Mesenchymal stem cell (in vitro differentiated cells and primary cell): Measurements from ENCODE around the gene THAP7.

Experiments used
- DNase-seq: peaks from one replicate; pipeline ENCODE4 v3.0.0-alpha.2; 2013
- H2AFZ ChIP-seq: one replicate; pipeline ENCODE4 v1.6.1; 2013; ENCODE audit warnings: low read depth, mild to moderate bottlenecking, control low read depth, inconsistent platforms, low read length, moderate library complexity
- H2AK5ac ChIP-seq: 2 replicates; pipeline ENCODE4 v1.6.1; 2013; ENCODE audit warnings: low read length, moderate library complexity, mild to moderate bottlenecking, inconsistent platforms; ENCODE audit not compliant: severe bottlenecking
- H2BK120ac ChIP-seq: one replicate; pipeline ENCODE4 v1.6.1; 2013; ENCODE audit warnings: low read depth, mild to moderate bottlenecking, inconsistent platforms, low read length, moderate library complexity
- H2BK12ac ChIP-seq, 2 experiments: one replicate each; pipeline ENCODE4 v1.6.1; 2013; ENCODE audit warnings: inconsistent platforms in 2 of 2, low read length in 2 of 2, mild to moderate bottlenecking in 2 of 2, moderate library complexity in 2 of 2, control low read depth in 1 of 2
- H2BK15ac ChIP-seq: one replicate; pipeline ENCODE4 v1.6.1; 2013; ENCODE audit warnings: mild to moderate bottlenecking, low read depth, inconsistent platforms; ENCODE audit not compliant: poor library complexity, severe bottlenecking
- H2BK5ac ChIP-seq: 2 replicates; pipeline ENCODE4 v1.6.1; 2013; ENCODE audit warnings: low read depth, mild to moderate bottlenecking, low read length, control low read depth, inconsistent platforms; ENCODE audit not compliant: poor library complexity, severe bottlenecking
- H3K14ac ChIP-seq, 2 experiments: one replicate each; pipeline ENCODE4 v1.6.1; 2013; ENCODE audit warnings: inconsistent platforms in 2 of 2, low read length in 2 of 2, control low read depth in 1 of 2, mild to moderate bottlenecking in 1 of 2, moderate library complexity in 1 of 2
- H3K18ac ChIP-seq, 2 experiments: one replicate each; pipeline ENCODE4 v1.6.1; 2013; ENCODE audit warnings: inconsistent platforms in 2 of 2, low read length in 2 of 2, control low read depth in 1 of 2, low read depth in 1 of 2, mild to moderate bottlenecking in 1 of 2
- H3K23ac ChIP-seq, 2 experiments: one replicate each; pipeline ENCODE4 v1.6.1; 2013; ENCODE audit warnings: inconsistent platforms in 2 of 2, low read length in 2 of 2, mild to moderate bottlenecking in 2 of 2, moderate library complexity in 2 of 2, control low read depth in 1 of 2
- H3K27ac ChIP-seq: 2 replicates; pipeline ENCODE4 v1.5.1; 2013; ENCODE audit warnings: mild to moderate bottlenecking, moderate library complexity, low read length, control low read depth, inconsistent platforms; ENCODE audit not compliant: poor library complexity, severe bottlenecking
- H3K27me3 ChIP-seq, 2 experiments: 2 replicates each; pipeline versions ENCODE4 v1.6.1 to v1.7.0; 2013; ENCODE audit warnings: low read length in 2 of 2, mild to moderate bottlenecking in 2 of 2, moderate library complexity in 2 of 2, control low read depth in 1 of 2, inconsistent platforms in 1 of 2; ENCODE audit not compliant: control insufficient read depth in 1 of 2, insufficient read depth in 1 of 2
- H3K36me3 ChIP-seq, 2 experiments: 2 replicates each; pipeline versions ENCODE4 v1.6.1 to v1.7.0; 2013; ENCODE audit warnings: low read length in 2 of 2, control low read depth in 1 of 2, inconsistent platforms in 1 of 2, low read depth in 1 of 2, mild to moderate bottlenecking in 1 of 2; ENCODE audit not compliant: insufficient read depth in 2 of 2, control insufficient read depth in 1 of 2
- H3K4ac ChIP-seq, 2 experiments: one replicate each; pipeline ENCODE4 v1.6.1; 2013; ENCODE audit warnings: inconsistent platforms in 2 of 2, low read length in 2 of 2, mild to moderate bottlenecking in 2 of 2, moderate library complexity in 2 of 2, control low read depth in 1 of 2, low read depth in 1 of 2
- H3K4me1 ChIP-seq: 2 replicates; pipeline ENCODE4 v1.6.1; 2013; ENCODE audit warnings: low read depth, low read length, control low read depth; ENCODE audit not compliant: control insufficient read depth, insufficient read depth
- H3K4me2 ChIP-seq: 2 replicates; pipeline ENCODE4 v1.6.1; 2013; ENCODE audit warnings: low read length, mild to moderate bottlenecking, inconsistent platforms; ENCODE audit not compliant: poor library complexity, severe bottlenecking
- H3K4me3 ChIP-seq, 2 experiments: 2 replicates each; pipeline versions ENCODE4 v1.5.1 to v1.7.0; 2013; ENCODE audit warnings: low read length in 2 of 2, mild to moderate bottlenecking in 2 of 2, control low read depth in 1 of 2, low read depth in 1 of 2; ENCODE audit not compliant: insufficient read depth in 1 of 2
- H3K79me1 ChIP-seq: replicated peaks from 2 replicates; pipeline ENCODE4 v1.6.1; 2013; ENCODE audit warnings: mild to moderate bottlenecking, control low read depth, low read length, inconsistent platforms; ENCODE audit not compliant: poor library complexity, severe bottlenecking
- H3K9ac ChIP-seq: 2 replicates; pipeline ENCODE4 v1.7.0; 2013; ENCODE audit warnings: mild to moderate bottlenecking, low read length, moderate library complexity
- H3K9me3 ChIP-seq: 2 replicates; pipeline ENCODE4 v1.7.0; 2013; ENCODE audit warnings: mild to moderate bottlenecking, low read length; ENCODE audit not compliant: control insufficient read depth
- H4K8ac ChIP-seq: one replicate; pipeline ENCODE4 v1.6.1; 2013; ENCODE audit warnings: inconsistent platforms, mild to moderate bottlenecking, low read length, moderate library complexity
- H4K91ac ChIP-seq: one replicate; pipeline ENCODE4 v1.6.1; 2013; ENCODE audit warnings: mild to moderate bottlenecking, low read length, inconsistent platforms
- whole genome bisulfite sequencing: methylation state at CpG from one replicate; pipeline ENCODE4 v1.1.7; 2013; ENCODE audit warnings: mixed read lengths; 5-methylcytosine and 5-hydroxymethylcytosine counted together

THAP7 gene

DNA sequence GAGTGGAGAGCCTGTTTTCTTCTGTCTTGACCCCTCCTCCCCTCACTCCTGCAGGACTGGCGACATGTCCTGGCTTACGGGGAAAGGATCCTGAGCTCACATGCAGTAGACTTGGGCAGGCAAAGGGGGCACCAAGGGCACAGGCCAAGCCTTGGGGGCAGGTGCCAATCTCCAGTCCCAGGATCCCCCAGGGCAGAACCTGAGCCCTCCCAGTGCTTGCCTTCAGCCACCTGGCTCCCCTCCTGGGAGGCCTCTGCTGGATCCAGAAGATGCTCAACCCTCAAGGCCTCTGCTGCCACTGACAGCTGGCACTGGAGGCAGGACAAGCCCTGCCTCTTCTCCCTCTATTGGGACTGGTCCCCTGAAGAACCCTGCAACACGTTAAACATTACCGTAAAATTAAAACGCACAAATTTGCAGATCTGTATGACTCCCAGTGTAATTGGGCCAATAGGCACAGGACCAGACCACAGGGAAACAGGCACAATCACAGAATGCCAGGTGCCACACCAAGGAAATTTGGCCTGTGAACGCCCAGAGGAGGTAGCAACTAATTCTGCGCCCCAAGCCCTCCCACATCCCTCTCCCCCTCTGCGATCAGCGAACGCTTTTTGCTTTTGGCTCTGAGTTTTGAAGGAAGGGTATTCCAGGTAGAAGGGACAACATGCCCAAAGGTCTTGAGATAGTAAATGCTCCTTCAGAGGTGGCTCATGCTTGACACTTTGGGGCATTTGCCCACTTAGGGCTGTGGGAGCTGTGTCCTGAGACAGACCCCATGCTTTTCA lies 20.8 kb downstream of the THAP7 start:
- H3K14ac ChIP-seq: peak overlapping the region in 1 of 2 experiments; percentile 56
- no peak overlapping the region for H3K23ac ChIP-seq
- peak overlapping the region; percentile 98 for H3K9ac ChIP-seq
- peak overlapping the region; percentile 71 for H3K4me2 ChIP-seq
- H2BK5ac ChIP-seq: no peak overlapping the region
- no peak overlapping the region for H2BK15ac ChIP-seq
- H3K36me3 ChIP-seq: peaks cover 19 to 23% of the 10 kb centered on the region in 2 experiments
- peak overlapping the region; percentile 90 to 94 for H3K4me3 ChIP-seq
- peaks cover 9% of the 10 kb centered on the region for H3K9me3 ChIP-seq
- peaks cover 32% of the 10 kb centered on the region for H3K79me1 ChIP-seq
- H3K27me3 ChIP-seq: peaks cover 0 to 3% of the 10 kb centered on the region in 2 experiments
- peak overlapping the region; percentile 87 for H4K91ac ChIP-seq
- peak overlapping the region; percentile 56 for H3K27ac ChIP-seq
- H3K4ac ChIP-seq: peak overlapping the region; percentile 96 to 97
- H2AFZ ChIP-seq: peak overlapping the region; percentile 92
- peaks cover 20% of the 10 kb centered on the region for H3K4me1 ChIP-seq
- DNase-seq: no peak
- peak overlapping the region; percentile 84 for H2AK5ac ChIP-seq
- peak overlapping the region in 1 of 2 experiments; percentile 68 for H3K18ac ChIP-seq
- H4K8ac ChIP-seq: peak overlapping the region; percentile 69
- H2BK120ac ChIP-seq: peak overlapping the region; percentile 9
- WGBS: 82% methylated on average over 9 of the region's 10 CpGs
- H2BK12ac ChIP-seq: peak overlapping the region in 1 of 2 experiments; percentile 37

GRCh38 chr22:20980523-20980922 lies 21.4 kb downstream of the THAP7 start:
- no peak overlapping the region for H2BK5ac ChIP-seq
- no peak overlapping the region for H4K8ac ChIP-seq
- H2BK15ac ChIP-seq: no peak overlapping the region
- WGBS: 96% methylated on average over 4 of the region's 4 CpGs
- no peak overlapping the region for H3K4me2 ChIP-seq
- H3K9me3 ChIP-seq: peaks cover 9% of the 10 kb centered on the region
- H2AFZ ChIP-seq: no peak overlapping the region
- peaks cover 13 to 18% of the 10 kb centered on the region in 2 experiments for H3K36me3 ChIP-seq
- no peak overlapping the region for H3K23ac ChIP-seq
- no peak overlapping the region for H2BK12ac ChIP-seq
- DNase-seq: no peak
- no peak overlapping the region for H3K18ac ChIP-seq
- peak overlapping the region; percentile 98 for H3K9ac ChIP-seq
- H4K91ac ChIP-seq: no peak overlapping the region
- no peak overlapping the region for H2AK5ac ChIP-seq
- peaks cover 20% of the 10 kb centered on the region for H3K4me1 ChIP-seq
- no peak overlapping the region for H3K4ac ChIP-seq
- H3K14ac ChIP-seq: no peak overlapping the region
- no peak overlapping the region for H3K27ac ChIP-seq
- H3K79me1 ChIP-seq: peaks cover 28% of the 10 kb centered on the region
- H3K27me3 ChIP-seq: peaks cover 0 to 8% of the 10 kb centered on the region in 2 experiments
- no peak overlapping the region for H2BK120ac ChIP-seq
- H3K4me3 ChIP-seq: no peak overlapping the region

DNA sequence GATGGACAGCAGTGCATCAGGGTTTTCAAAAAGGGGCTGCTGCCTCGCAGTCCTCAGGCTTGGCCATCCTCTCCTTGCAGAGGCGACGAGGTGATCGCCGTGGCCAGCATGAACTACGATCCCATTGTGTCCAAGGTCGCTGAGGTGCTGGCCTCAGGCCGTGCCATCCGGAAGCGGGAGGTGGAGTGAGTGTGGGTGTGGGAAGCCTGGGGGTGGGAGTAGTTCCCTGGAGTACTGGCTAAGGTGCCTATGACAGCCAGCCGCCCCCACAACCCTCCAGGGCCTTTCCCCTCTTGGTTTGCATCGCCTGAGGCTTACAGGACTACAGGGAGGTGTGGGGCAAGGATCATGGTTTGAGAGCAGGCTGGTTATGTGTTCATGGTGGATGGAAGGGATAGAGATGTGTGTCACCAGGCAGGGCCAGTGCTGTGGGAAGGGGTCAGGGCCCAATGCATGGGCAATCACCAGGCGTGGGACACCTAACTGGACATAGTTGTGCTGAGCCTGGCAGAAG lies 21.9 kb downstream of the THAP7 start:
- Histone ChIP-seq H3K27me3 (peaks cover 0 to 9% of the 10 kb centered on the region in 2 experiments), H2BK15ac (no peak overlapping the region), H2AFZ (no peak overlapping the region), H3K4me1 (peaks cover 20% of the 10 kb centered on the region), H3K4ac (no peak overlapping the region), H3K4me3 (peak overlapping the region in 1 of 2 experiments; percentile 67), H3K18ac (no peak overlapping the region), H3K9ac (peak overlapping the region; percentile 68), H3K23ac (no peak overlapping the region), H3K14ac (no peak overlapping the region), H4K8ac (no peak overlapping the region), H3K9me3 (peaks cover 9% of the 10 kb centered on the region), H4K91ac (no peak overlapping the region), H2BK120ac (no peak overlapping the region), H2BK5ac (no peak overlapping the region), H3K36me3 (peaks cover 9 to 14% of the 10 kb centered on the region in 2 experiments), H3K79me1 (peaks cover 24% of the 10 kb centered on the region), H3K4me2 (no peak overlapping the region), H3K27ac (no peak overlapping the region), H2BK12ac (no peak overlapping the region), H2AK5ac (no peak overlapping the region)
- no peak for DNase-seq
- WGBS: 80% methylated on average over 13 of the region's 13 CpGs

- H4K8ac ChIP-seq: peak overlapping the region; percentile 24
- no peak overlapping the region for H2BK5ac ChIP-seq
- H3K27me3 ChIP-seq: peaks cover 0 to 15% of the 10 kb centered on the region in 2 experiments
- no peak overlapping the region for H2BK12ac ChIP-seq
- peaks cover 21% of the 10 kb centered on the region for H3K79me1 ChIP-seq
- H3K9me3 ChIP-seq: peaks cover 9% of the 10 kb centered on the region
- H2BK120ac ChIP-seq: no peak overlapping the region
- no peak overlapping the region for H4K91ac ChIP-seq
- 22% methylated on average over 39 of the region's 39 CpGs for WGBS
- peaks cover 20% of the 10 kb centered on the region for H3K4me1 ChIP-seq
- H2AK5ac ChIP-seq: no peak overlapping the region
- no peak overlapping the region for H3K14ac ChIP-seq
- H2AFZ ChIP-seq: peak overlapping the region; percentile 75
- H3K27ac ChIP-seq: no peak overlapping the region
- H3K36me3 ChIP-seq: peaks cover 6 to 9% of the 10 kb centered on the region in 2 experiments
- H2BK15ac ChIP-seq: no peak overlapping the region
- H3K4ac ChIP-seq: no peak overlapping the region
- peak overlapping the region; percentile 68 for H3K9ac ChIP-seq
- H3K4me2 ChIP-seq: no peak overlapping the region
- no peak overlapping the region for H3K18ac ChIP-seq
- peak; percentile 71 for DNase-seq
- no peak overlapping the region for H3K23ac ChIP-seq
- H3K4me3 ChIP-seq: peak overlapping the region in 1 of 2 experiments; percentile 67
These were observed 22.6 kb downstream of the THAP7 start for GRCh38 chr22:20979243-20979809.
